Measurements from ENCODE around the gene SRPX2. TPM values are rescaled to one million over a fixed set of nuclear protein-coding genes. Genes with fewer than 3 reads are reported as not detected.

The SRPX2 gene
- total RNA-seq, result 20.7 and 29.7 TPM in 2 replicates

GRCh38 chrX:100643956-100644860 is at the start of gene SRPX2:
TSS of gene SRPX2 (plus strand) at chrX:100644199. CDS start at chrX:100646323, 2,124 bp downstream.
- peak; percentile 94 for DNase-seq (ENCODE audit: low read depth)

- DNase-seq (ENCODE audit: low read depth), result no peak
These were observed 47.4 kb upstream of the SRPX2 start for GRCh38 chrX:100596601-100597000.

GRCh38 chrX:100599456-100599855 is 44.5 kb upstream of the SRPX2 start:
- no peak for DNase-seq (ENCODE audit: low read depth)

GRCh38 chrX:100600340-100600739 is 43.7 kb upstream of the SRPX2 start:
- peak; percentile 3 for DNase-seq (ENCODE audit: low read depth)

GRCh38 chrX:100600758-100601157 is 43.2 kb upstream of the SRPX2 start:
- DNase-seq (ENCODE audit: low read depth), result no peak

GRCh38 chrX:100606753-100607152 is 37.2 kb upstream of the SRPX2 start:
- no peak for DNase-seq (ENCODE audit: low read depth)

GRCh38 chrX:100609591-100609990 is 34.4 kb upstream of the SRPX2 start:
- no peak for DNase-seq (ENCODE audit: low read depth)

- DNase-seq (ENCODE audit: low read depth), result no peak
These were observed 32.0 kb upstream of the SRPX2 start for GRCh38 chrX:100611951-100612350.

- peak; percentile 73 for DNase-seq (ENCODE audit: low read depth)
These were observed 29.0 kb upstream of the SRPX2 start for GRCh38 chrX:100615005-100615404.

- no peak for DNase-seq (ENCODE audit: low read depth)
These were observed 21.0 kb upstream of the SRPX2 start for GRCh38 chrX:100623001-100623400.

- DNase-seq (ENCODE audit: low read depth), result no peak
These were observed 18.0 kb upstream of the SRPX2 start for GRCh38 chrX:100625985-100626491.

GRCh38 chrX:100635040-100635439 is 9.0 kb upstream of the SRPX2 start:
- no peak for DNase-seq (ENCODE audit: low read depth)

GRCh38 chrX:100635989-100636320 is 8.0 kb upstream of the SRPX2 start:
- DNase-seq (ENCODE audit: low read depth), result no peak

- DNase-seq (ENCODE audit: low read depth), result peak; percentile 78
These were observed 7.5 kb upstream of the SRPX2 start, which contains the start of gene TSPAN6 for GRCh38 chrX:100636321-100636991. TSS of gene TSPAN6 (minus strand) at chrX:100636806. CDS start at chrX:100636694, 112 bp downstream.

- DNase-seq (ENCODE audit: low read depth), result peak; percentile 53
These were observed 1.7 kb upstream of the SRPX2 start for GRCh38 chrX:100642290-100642689.

- DNase-seq (ENCODE audit: low read depth), result no peak
These were observed 787 bp upstream of the SRPX2 start for GRCh38 chrX:100643212-100643611.

- DNase-seq (ENCODE audit: low read depth), result peak; percentile 65
These were observed 1.1 kb downstream of the SRPX2 start for GRCh38 chrX:100645106-100645505.

GRCh38 chrX:100647095-100647494 is 3.1 kb downstream of the SRPX2 start:
- no peak for DNase-seq (ENCODE audit: low read depth)

- no peak for DNase-seq (ENCODE audit: low read depth)
These were observed 3.7 kb downstream of the SRPX2 start for GRCh38 chrX:100647739-100648138.

GRCh38 chrX:100648458-100649417 is 4.7 kb downstream of the SRPX2 start:
- DNase-seq (ENCODE audit: low read depth), result peak; percentile 54

GRCh38 chrX:100649550-100650356 is 5.8 kb downstream of the SRPX2 start:
- peak; percentile 77 for DNase-seq (ENCODE audit: low read depth)
